ENCODE measurements around the gene GPS2. TPM values are rescaled to one million over a fixed set of nuclear protein-coding genes. Genes with fewer than 3 reads are reported as not detected.

GPS2 gene, protein sequence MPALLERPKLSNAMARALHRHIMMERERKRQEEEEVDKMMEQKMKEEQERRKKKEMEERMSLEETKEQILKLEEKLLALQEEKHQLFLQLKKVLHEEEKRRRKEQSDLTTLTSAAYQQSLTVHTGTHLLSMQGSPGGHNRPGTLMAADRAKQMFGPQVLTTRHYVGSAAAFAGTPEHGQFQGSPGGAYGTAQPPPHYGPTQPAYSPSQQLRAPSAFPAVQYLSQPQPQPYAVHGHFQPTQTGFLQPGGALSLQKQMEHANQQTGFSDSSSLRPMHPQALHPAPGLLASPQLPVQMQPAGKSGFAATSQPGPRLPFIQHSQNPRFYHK
- total RNA-seq (2022; extraction: Qiagen RNA extraction), result 82.4 to 111 TPM (median 103 TPM) in 5 replicates

DNA sequence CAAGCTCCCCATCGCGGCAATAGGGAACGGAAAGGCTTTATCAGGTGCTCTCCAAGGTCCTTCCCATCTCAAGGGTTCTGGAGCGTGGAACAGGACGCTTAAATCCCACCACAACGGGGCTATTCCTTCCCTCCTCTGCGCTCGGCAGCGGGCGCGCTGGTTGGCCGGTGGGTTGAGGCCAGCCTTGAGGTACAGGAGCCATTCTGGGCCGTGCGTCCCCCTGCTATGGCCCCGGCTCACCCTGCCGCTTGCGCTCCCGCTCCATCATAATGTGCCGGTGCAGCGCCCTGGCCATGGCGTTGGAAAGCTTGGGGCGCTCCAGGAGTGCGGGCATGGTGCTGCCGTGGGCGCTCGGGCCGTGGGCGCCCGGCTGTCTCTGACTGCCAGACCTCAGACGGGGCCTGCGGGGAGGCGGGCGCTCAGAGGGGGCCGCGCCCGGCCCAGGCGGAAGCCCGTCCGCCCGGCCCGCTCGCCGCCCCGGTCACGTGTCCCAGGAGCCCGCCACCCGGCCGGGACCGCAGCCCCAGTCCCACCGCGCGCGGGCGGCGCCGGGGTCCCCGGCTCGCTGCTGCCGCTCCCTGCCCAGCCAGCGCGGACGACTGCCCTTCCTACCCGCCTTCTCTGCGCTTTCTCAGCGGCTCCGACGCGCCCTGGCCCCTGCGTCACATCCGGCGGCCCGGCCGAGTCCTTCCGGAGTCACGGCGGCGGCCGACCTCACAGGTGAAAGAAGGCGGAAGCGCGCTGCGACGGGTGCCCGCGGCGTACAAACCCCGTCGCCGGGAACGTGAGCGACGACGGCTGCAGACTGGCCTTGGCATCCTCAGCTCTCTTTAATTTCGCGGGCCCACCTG is at the start of gene GPS2:
Gene GPS2 (minus strand): TSS at position 642 of the 851 bp plus-strand sequence. CDS start 308 bp downstream, at position 334.

DNA sequence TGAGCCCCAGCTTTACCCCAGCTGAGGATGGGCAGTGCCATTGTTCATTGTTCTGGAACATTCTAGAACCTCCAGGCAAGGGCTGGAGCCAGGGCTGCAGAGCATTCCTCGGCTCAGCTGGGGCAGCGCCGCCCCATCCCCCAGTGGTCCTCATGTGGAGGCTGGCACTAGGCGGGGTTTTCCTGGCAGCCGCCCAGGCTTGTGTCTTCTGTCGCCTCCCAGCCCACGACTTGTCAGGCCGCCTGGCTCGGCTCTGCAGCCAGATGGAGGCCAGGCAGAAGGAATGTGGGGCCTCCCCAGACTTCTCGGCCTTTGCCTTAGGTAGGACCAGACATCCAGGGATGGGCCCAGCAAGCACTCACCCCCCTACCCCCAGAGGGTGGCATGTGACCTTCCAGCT is 39.9 kb upstream of the GPS2 start, which contains the start of gene TMEM95:
Gene TMEM95 (plus strand): TSS at position 104 of the 400 bp plus-strand sequence. CDS start 49 bp downstream, at position 153.

DNA sequence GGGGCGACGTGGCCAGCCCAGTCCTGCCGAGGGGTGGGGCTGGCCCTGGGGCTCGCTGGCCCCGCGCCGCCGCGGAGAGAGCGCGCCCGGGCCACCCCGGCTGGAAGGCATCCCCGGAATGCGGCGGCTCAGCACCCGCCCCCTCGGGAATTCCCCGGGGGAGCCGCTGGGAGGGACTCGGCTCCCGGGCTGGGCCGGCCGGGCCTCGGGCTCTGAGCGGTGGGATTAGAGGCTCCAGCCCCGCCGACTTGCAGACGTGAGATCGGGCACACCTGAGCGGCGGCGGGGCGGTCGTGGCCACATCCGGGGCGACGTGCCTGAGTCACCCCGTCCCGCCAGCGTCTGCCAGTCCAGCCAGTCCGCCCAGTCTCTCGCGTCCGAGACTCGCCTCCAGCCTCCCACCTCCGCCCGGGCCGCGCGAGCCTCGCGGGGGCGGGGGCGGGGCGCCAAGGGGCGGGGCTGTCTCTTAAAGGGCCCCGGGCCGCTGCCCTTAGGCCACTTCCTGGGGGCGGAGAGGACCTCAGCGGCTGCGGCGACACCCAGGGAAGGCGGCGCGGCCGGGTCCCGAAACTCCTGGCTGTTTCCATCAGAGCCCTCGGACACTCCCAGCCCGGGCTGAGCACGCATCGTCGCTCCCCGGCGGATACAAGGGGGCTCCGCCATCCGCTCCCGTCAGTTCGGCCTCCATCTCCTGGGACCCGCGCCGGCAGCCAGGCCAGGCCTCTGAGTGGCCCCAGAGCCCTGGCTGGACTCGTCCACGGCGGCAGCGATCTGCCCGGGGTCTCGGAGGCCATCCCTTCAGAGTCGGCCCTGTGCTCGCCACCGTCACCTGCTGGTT is 36.7 kb upstream of the GPS2 start, which contains the start of gene KCTD11:
Gene KCTD11 (plus strand): TSS at position 498 of the 838 bp plus-strand sequence.

DNA sequence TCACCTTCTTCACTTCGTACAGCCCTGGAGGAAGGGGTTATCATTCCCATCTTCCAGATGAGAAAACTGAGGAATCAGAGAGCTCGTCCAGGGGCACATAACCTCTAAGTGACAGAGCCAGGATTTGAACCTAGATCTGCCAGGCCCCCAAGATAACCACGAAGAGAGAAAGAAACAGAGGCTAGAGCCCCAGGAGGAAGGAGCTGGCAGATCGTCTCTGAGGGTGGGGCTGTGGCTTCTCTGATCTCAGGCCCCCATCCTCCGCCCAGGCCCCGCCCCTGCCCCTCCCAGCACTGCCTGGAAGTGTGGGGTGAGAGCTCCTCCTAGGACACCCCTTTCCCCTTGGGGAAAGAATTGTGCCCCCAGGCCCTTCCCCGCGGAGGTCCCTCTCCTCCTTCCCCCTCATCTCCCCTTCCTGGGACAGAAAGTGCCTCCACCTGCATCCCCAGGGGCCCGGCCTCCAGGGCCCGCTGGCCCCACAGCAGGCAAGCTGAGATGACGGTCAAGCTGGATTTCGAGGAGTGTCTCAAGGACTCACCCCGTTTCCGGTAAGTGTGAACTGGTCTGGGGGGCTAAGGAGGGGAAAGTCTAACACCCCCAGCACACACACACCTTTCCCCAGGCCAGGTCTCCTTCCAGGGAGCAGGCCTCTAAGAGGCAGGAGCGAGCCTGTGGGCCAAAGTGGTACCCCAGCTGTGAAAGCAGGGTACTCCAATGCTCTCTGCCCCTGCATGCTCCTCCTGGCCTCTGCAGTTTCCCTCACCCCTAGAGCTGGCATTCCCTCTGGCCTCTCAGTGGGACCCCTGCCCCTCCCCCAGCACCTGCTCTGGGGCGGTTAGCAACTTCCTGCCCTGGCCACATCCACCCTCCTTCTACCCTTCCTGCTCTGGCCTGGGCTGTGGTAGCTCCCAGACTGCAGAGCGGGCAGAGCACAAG is 21.3 kb upstream of the GPS2 start, which contains the start of gene ACAP1:
Gene ACAP1 (plus strand): TSS at position 290 of the 936 bp plus-strand sequence. CDS start 206 bp downstream, at position 496.

DNA sequence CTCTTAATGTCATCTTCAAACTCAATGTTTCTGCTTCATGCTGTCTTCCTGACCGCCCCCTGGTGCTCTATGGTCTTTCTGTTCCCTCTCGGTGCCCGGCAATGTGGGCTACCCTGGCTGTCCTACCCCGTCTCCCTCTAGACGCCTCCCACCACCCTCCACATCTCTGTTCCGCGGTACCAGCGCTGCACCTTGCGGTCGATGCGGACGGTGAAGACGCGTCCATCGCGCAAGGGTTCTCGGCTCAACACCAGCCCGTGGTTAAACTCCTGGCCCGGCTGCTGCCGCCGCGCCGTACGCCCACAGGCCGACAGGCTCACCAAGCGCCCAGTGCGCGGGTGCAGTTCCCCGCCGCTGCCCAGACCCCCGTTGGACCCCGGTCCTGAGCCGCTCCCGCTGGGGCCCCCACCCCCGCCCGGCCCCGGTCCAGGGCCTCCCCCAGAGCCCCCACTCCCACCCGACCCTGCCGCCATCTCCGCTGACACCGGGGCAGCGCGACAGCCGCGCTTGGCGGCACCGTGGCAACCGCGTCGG is 13.7 kb upstream of the GPS2 start, which contains the start of gene NEURL4:
Gene NEURL4 (minus strand): TSS at position 496 of the 534 bp plus-strand sequence. CDS start 23 bp downstream, at position 473.

DNA sequence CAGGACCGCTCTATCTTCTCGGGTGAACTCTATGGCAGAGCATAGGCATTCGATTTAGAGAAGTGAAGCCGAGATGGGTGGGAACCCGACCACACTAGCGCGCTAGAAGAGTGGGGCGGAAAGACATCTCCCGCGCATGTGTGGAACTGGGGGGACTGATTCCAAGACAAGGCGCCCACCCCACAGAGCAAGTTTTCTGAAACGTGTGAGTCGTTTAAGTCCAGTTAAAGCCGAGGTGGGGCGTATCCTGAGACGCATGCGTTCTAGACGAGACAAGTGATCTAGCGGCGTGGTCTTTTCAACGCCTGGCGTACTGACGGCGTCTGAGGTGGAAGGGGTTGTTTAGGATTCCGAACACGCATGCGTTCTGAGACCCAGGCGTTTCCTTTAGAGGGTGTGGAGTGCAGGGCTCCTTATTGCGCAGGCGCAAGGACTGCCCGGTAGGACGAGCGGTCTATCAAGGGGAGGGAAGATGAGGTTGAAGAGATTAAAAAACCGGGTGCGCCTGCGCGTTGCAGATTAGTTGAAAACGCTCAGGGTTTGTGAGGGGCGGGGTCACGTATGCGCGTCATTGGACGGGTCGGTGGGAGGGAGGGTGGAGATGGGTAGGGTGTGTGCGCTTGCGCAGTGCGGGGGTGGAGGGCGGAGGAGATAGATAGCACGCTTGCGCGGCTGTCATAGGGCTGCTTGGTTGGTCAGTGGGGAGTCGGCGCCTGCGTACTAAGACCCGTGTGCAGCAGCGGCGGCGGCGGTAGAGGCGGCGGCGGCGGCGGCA is 8.1 kb downstream of the GPS2 start, which contains the start of gene EIF5A:
Gene EIF5A (plus strand): TSS at position 718 of the 775 bp plus-strand sequence. CDS start 2,008 bp downstream, outside the sequence.

DNA sequence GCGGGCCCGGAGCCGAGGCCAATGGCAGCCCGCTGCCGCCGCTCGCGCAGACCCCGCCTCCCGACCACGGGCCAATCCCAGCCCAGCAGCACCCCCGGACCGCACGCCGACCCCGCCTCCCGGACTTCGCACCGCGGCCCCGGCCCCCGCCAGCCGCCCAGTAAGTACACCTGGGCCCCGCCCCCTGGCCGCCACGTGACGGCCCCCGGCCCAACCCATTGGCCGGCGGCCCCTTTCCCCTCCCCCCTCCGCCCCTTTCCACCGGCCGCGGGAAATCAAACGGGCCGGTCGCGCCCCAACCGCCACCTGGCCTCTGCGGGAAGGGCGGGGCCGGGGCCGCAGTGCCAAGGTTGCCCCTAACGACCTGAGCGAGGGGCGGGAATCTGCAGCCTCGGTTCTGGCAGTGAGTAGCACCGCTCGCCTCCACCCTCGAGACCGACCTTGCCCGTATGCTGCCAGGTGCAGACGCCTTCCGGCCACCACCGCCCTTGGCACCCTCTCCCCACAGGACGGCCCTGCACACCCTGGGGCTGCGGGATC is 20.5 kb downstream of the GPS2 start, which contains the start of gene YBX2:
Gene YBX2 (minus strand): TSS at position 26 of the 540 bp plus-strand sequence. CDS start 139 bp downstream, outside the sequence.

DNA sequence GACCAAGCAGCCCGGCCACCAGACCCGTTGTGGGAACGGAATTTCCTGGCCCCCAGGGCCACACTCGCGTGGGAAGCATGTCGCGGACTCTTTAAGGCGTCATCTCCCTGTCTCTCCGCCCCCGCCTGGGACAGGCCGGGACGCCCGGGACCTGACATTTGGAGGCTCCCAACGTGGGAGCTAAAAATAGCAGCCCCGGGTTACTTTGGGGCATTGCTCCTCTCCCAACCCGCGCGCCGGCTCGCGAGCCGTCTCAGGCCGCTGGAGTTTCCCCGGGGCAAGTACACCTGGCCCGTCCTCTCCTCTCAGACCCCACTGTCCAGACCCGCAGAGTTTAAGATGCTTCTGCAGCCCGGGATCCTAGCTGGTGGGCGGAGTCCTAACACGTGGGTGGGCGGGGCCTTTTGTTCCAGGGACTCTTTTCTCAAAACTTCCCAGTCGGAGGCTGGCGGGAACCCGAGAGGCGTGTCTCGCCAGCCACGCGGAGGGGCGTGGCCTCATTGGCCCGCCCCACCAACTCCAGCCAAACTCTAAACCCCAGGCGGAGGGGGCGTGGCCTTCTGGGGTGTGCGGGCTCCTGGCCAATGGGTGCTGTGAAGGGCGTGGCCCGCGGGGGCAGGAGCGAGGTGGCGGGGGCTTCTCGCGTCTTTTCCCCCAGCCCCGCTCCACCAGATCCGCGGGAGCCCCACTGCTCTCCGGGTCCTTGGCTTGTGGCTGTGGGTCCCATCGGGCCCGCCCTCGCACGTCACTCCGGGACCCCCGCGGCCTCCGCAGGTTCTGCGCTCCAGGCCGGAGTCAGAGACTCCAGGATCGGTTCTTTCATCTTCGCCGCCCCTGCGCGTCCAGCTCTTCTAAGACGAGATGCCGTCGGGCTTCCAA is 33.8 kb downstream of the GPS2 start, which contains the start of gene SLC2A4:
Gene SLC2A4 (plus strand): TSS at position 645 of the 879 bp plus-strand sequence. CDS start 217 bp downstream, at position 862.

Other genes with a start within 250 kb of the GPS2 start
- not detected in 5 replicates for gene CLEC10A, start 235.1 kb downstream of the GPS2 start, total RNA-seq (2022; extraction: Qiagen RNA extraction)
- not detected in 5 replicates for gene ASGR2, start 200.5 kb downstream of the GPS2 start, total RNA-seq (2022; extraction: Qiagen RNA extraction)
- 0.42 to 0.98 TPM (median 0.77 TPM) in 5 replicates for gene ASGR1, start 136.0 kb downstream of the GPS2 start, total RNA-seq (2022; extraction: Qiagen RNA extraction)
- 4.5 to 7.6 TPM (median 6.4 TPM) in 5 replicates for gene DLG4, start 95.5 kb downstream of the GPS2 start, total RNA-seq (2022; extraction: Qiagen RNA extraction)
- gene ACADVL, start 95.4 kb downstream of the GPS2 start, total RNA-seq (2022; extraction: Qiagen RNA extraction), result 266 to 442 TPM (median 389 TPM) in 5 replicates
- 33.5 to 47.2 TPM (median 44.9 TPM) in 5 replicates for gene DVL2, start 80.8 kb downstream of the GPS2 start, total RNA-seq (2022; extraction: Qiagen RNA extraction)
- 93.9 to 117 TPM (median 104 TPM) in 5 replicates for gene PHF23, start 75.9 kb downstream of the GPS2 start, total RNA-seq (2022; extraction: Qiagen RNA extraction)
- 596 to 790 TPM (median 609 TPM) in 5 replicates for gene GABARAP, start 72.9 kb downstream of the GPS2 start, total RNA-seq (2022; extraction: Qiagen RNA extraction)
- 218 to 267 TPM (median 246 TPM) in 5 replicates for gene CTDNEP1, start 63.6 kb downstream of the GPS2 start, total RNA-seq (2022; extraction: Qiagen RNA extraction)
- gene ELP5, start 63.1 kb downstream of the GPS2 start, total RNA-seq (2022; extraction: Qiagen RNA extraction), result 140 to 161 TPM (median 146 TPM) in 5 replicates
- 1.9 to 3.2 TPM (median 2.6 TPM) in 5 replicates for gene CLDN7, start 52.9 kb downstream of the GPS2 start, total RNA-seq (2022; extraction: Qiagen RNA extraction)
- 0.30 to 0.69 TPM (median 0.60 TPM) in 5 replicates for gene SLC2A4, start 33.6 kb downstream of the GPS2 start, total RNA-seq (2022; extraction: Qiagen RNA extraction)
- gene YBX2, start 20.7 kb downstream of the GPS2 start, total RNA-seq (2022; extraction: Qiagen RNA extraction), result 0.45 to 0.76 TPM (median 0.57 TPM) in 5 replicates
- gene EIF5A, start 7.7 kb downstream of the GPS2 start, total RNA-seq (2022; extraction: Qiagen RNA extraction), result 1,536 to 1,701 TPM (median 1,628 TPM) in 5 replicates
- 15.2 to 33.7 TPM (median 30.6 TPM) in 5 replicates for gene NEURL4, start 14.0 kb upstream of the GPS2 start, total RNA-seq (2022; extraction: Qiagen RNA extraction)
- 1.4 to 3.6 TPM (median 2.7 TPM) in 5 replicates for gene ACAP1, start 21.2 kb upstream of the GPS2 start, total RNA-seq (2022; extraction: Qiagen RNA extraction)
- gene KCTD11, start 36.8 kb upstream of the GPS2 start, total RNA-seq (2022; extraction: Qiagen RNA extraction), result 9.7 to 12.6 TPM (median 11.4 TPM) in 5 replicates
- gene TMEM95, start 39.8 kb upstream of the GPS2 start, total RNA-seq (2022; extraction: Qiagen RNA extraction), result not detected in 5 replicates
- gene TNK1, start 65.7 kb upstream of the GPS2 start, total RNA-seq (2022; extraction: Qiagen RNA extraction), result 1.1 to 1.5 TPM (median 1.3 TPM) in 5 replicates
- gene PLSCR3, start 79.2 kb upstream of the GPS2 start, total RNA-seq (2022; extraction: Qiagen RNA extraction), result 36.7 to 50.6 TPM (median 41.6 TPM) in 5 replicates
- gene TMEM256, start 88.7 kb upstream of the GPS2 start, total RNA-seq (2022; extraction: Qiagen RNA extraction), result 204 to 220 TPM (median 207 TPM) in 5 replicates
- 11.3 to 19.7 TPM (median 17.9 TPM) in 5 replicates for gene NLGN2, start 92.5 kb upstream of the GPS2 start, total RNA-seq (2022; extraction: Qiagen RNA extraction)
- 0.09 to 0.18 TPM (median 0.12 TPM) in 4 of 5 replicates, not detected in the other for gene SPEM1, start 105.0 kb upstream of the GPS2 start, total RNA-seq (2022; extraction: Qiagen RNA extraction)
- 0.13 to 0.18 TPM in 2 of 5 replicates, not detected in the others for gene SPEM2, start 110.3 kb upstream of the GPS2 start, total RNA-seq (2022; extraction: Qiagen RNA extraction)
- gene SPEM3, start 113.5 kb upstream of the GPS2 start, total RNA-seq (2022; extraction: Qiagen RNA extraction), result 0.02 to 0.05 TPM (median 0.04 TPM) in 3 of 5 replicates, not detected in the others
- 10.3 to 14.6 TPM (median 13.0 TPM) in 5 replicates for gene TMEM102, start 120.1 kb upstream of the GPS2 start, total RNA-seq (2022; extraction: Qiagen RNA extraction)
- 1.1 to 1.3 TPM (median 1.1 TPM) in 5 replicates for gene FGF11, start 124.2 kb upstream of the GPS2 start, total RNA-seq (2022; extraction: Qiagen RNA extraction)
- 6.9 to 11.8 TPM (median 9.0 TPM) in 5 replicates for gene CHRNB1, start 129.7 kb upstream of the GPS2 start, total RNA-seq (2022; extraction: Qiagen RNA extraction)
- gene ZBTB4, start 164.3 kb upstream of the GPS2 start, total RNA-seq (2022; extraction: Qiagen RNA extraction), result 20.6 to 29.5 TPM (median 27.8 TPM) in 5 replicates
- gene SLC35G6, start 166.1 kb upstream of the GPS2 start, total RNA-seq (2022; extraction: Qiagen RNA extraction), result not detected in 5 replicates
- gene POLR2A, start 169.0 kb upstream of the GPS2 start, total RNA-seq (2022; extraction: Qiagen RNA extraction), result 49.1 to 95.5 TPM (median 91.3 TPM) in 5 replicates
- 6.8 to 12.9 TPM (median 12.1 TPM) in 5 replicates for gene TNFSF12, start 233.7 kb upstream of the GPS2 start, total RNA-seq (2022; extraction: Qiagen RNA extraction)
- 0.46 to 0.83 TPM (median 0.62 TPM) in 5 replicates for gene TNFSF13, start 243.4 kb upstream of the GPS2 start, total RNA-seq (2022; extraction: Qiagen RNA extraction)
- gene SENP3, start 246.6 kb upstream of the GPS2 start, total RNA-seq (2022; extraction: Qiagen RNA extraction), result 87.8 to 104 TPM (median 102 TPM) in 5 replicates